C4-2B (cell line): ENCODE data around the gene WWOX.

Source experiments
- CTCF ChIP-seq: fragments of 450-650 bp; conservative IDR thresholded peaks from 2 replicates; pipeline ENCODE4 v1.5.1; 2017; ENCODE audit warnings: mild to moderate bottlenecking
- ZFX ChIP-seq: fragments of 450-650 bp; IDR thresholded peaks from 2 replicates; pipeline ENCODE4 v1.6.1; 2017

- no peak for TF ChIP-seq CTCF
- TF ChIP-seq ZFX: no peak
Measured at GRCh38 chr16:79169239-79169638, 1069.8 kb downstream of the WWOX start.
